Gastrocnemius medialis (tissue), 4 donors: ENCODE measurements around the gene CPE.

Source experiments
- CTCF ChIP-seq, 5 experiments: fragments of 450-650 bp in 3 of 5; fragments of 200-600 bp in 2 of 5; sonication (generic) in 2 of 5; IDR thresholded peaks in 4 of 5; conservative IDR thresholded peaks in 1 of 5; 1 replicate in 4 of 5; 2 replicates in 1 of 5; pipeline ENCODE4 v1.5.1; 2016 to 2019; ENCODE audit warnings: antibody characterized with exemption in 5 of 5, mild to moderate bottlenecking in 3 of 5, moderate library complexity in 3 of 5
- POLR2A ChIP-seq, 2 donors: fragments of 450-650 bp; IDR thresholded peaks; one replicate each; pipeline ENCODE4 v1.6.1; 2017; ENCODE audit warnings: antibody characterized with exemption in 2 of 2, mild to moderate bottlenecking in 2 of 2, moderate library complexity in 2 of 2

- TF ChIP-seq POLR2A (IDR thresholded peaks at IDR 0.05) (no peak), CTCF (IDR thresholded peaks at IDR 0.05 in 4 of 5, conservative IDR thresholded peaks at IDR 0.05 in 1 of 5) (no peak)
Observed at GRCh38 chr4:165332502-165332901, 46.3 kb upstream of the CPE start.
